ENCODE data around the gene FGF7. TPM values are rescaled to one million over a fixed set of nuclear protein-coding genes. Genes with fewer than 3 reads are reported as not detected.

Gene FGF7
- total RNA-seq, 1 experiment from 2014 or later: not detected

- no peaks in the 10 kb centered on the region for H3K36me3 ChIP-seq (replicated peaks; ENCODE audit: control insufficient read depth, insufficient read depth, low read length)
- no peak for DNase-seq
- H3K4me3 ChIP-seq (ENCODE audit: insufficient read depth, low read depth, low read length): no peak overlapping the region
- no peaks in the 10 kb centered on the region for H3K27me3 ChIP-seq (ENCODE audit: control insufficient read depth, insufficient read depth, low read length)
These were observed 984 bp downstream of the FGF7 start for GRCh38 chr15:49423901-49424550.

- H3K4me3 ChIP-seq (ENCODE audit: insufficient read depth, low read depth, low read length): no peak overlapping the region
These were observed 1.9 kb downstream of the FGF7 start for GRCh38 chr15:49424954-49425353.

GRCh38 chr15:49427372-49427771, 4.3 kb downstream of the FGF7 start:
- Histone ChIP-seq H3K27me3 (ENCODE audit: control insufficient read depth, insufficient read depth, low read length) (no peaks in the 10 kb centered on the region), H3K36me3 (replicated peaks; ENCODE audit: control insufficient read depth, insufficient read depth, low read length) (no peaks in the 10 kb centered on the region), H3K4me3 (ENCODE audit: insufficient read depth, low read depth, low read length) (no peak overlapping the region)
- DNase-seq: no peak

More at GRCh38 chr15:49424954-49425353, 1.9 kb downstream of the FGF7 start:
- no peak for DNase-seq
- Histone ChIP-seq H3K27me3 (ENCODE audit: control insufficient read depth, insufficient read depth, low read length) (no peaks in the 10 kb centered on the region), H3K36me3 (replicated peaks; ENCODE audit: control insufficient read depth, insufficient read depth, low read length) (no peaks in the 10 kb centered on the region)

- Histone ChIP-seq H3K27me3 (ENCODE audit: control insufficient read depth, insufficient read depth, low read length) (no peaks in the 10 kb centered on the region), H3K36me3 (replicated peaks; ENCODE audit: control insufficient read depth, insufficient read depth, low read length) (no peaks in the 10 kb centered on the region), H3K4me3 (ENCODE audit: insufficient read depth, low read depth, low read length) (no peak overlapping the region)
- DNase-seq: no peak
These were observed 5.5 kb downstream of the FGF7 start for GRCh38 chr15:49428409-49429095.

- Histone ChIP-seq H3K27me3 (ENCODE audit: control insufficient read depth, insufficient read depth, low read length) (no peaks in the 10 kb centered on the region), H3K36me3 (replicated peaks; ENCODE audit: control insufficient read depth, insufficient read depth, low read length) (no peaks in the 10 kb centered on the region), H3K4me3 (ENCODE audit: insufficient read depth, low read depth, low read length) (no peak overlapping the region)
- no peak for DNase-seq
These were observed 7.0 kb downstream of the FGF7 start for GRCh38 chr15:49430046-49430445.

GRCh38 chr15:49435174-49435573, 12.1 kb downstream of the FGF7 start:
- no peak overlapping the region for H3K4me3 ChIP-seq (ENCODE audit: insufficient read depth, low read depth, low read length)
- no peaks in the 10 kb centered on the region for H3K27me3 ChIP-seq (ENCODE audit: control insufficient read depth, insufficient read depth, low read length)
- no peaks in the 10 kb centered on the region for H3K36me3 ChIP-seq (replicated peaks; ENCODE audit: control insufficient read depth, insufficient read depth, low read length)
- DNase-seq: no peak

GRCh38 chr15:49436751-49437150, 13.7 kb downstream of the FGF7 start:
- no peak for DNase-seq
- H3K4me3 ChIP-seq (ENCODE audit: insufficient read depth, low read depth, low read length): no peak overlapping the region
- no peaks in the 10 kb centered on the region for H3K36me3 ChIP-seq (replicated peaks; ENCODE audit: control insufficient read depth, insufficient read depth, low read length)
- no peaks in the 10 kb centered on the region for H3K27me3 ChIP-seq (ENCODE audit: control insufficient read depth, insufficient read depth, low read length)

GRCh38 chr15:49438962-49439631, 16.1 kb downstream of the FGF7 start:
- H3K36me3 ChIP-seq (replicated peaks; ENCODE audit: control insufficient read depth, insufficient read depth, low read length): no peaks in the 10 kb centered on the region
- H3K4me3 ChIP-seq (ENCODE audit: insufficient read depth, low read depth, low read length): no peak overlapping the region
- DNase-seq: no peak
- no peaks in the 10 kb centered on the region for H3K27me3 ChIP-seq (ENCODE audit: control insufficient read depth, insufficient read depth, low read length)

GRCh38 chr15:49439678-49440395, 16.8 kb downstream of the FGF7 start:
- no peaks in the 10 kb centered on the region for H3K36me3 ChIP-seq (replicated peaks; ENCODE audit: control insufficient read depth, insufficient read depth, low read length)
- H3K4me3 ChIP-seq (ENCODE audit: insufficient read depth, low read depth, low read length): no peak overlapping the region
- no peak for DNase-seq
- no peaks in the 10 kb centered on the region for H3K27me3 ChIP-seq (ENCODE audit: control insufficient read depth, insufficient read depth, low read length)

GRCh38 chr15:49441356-49441755, 18.3 kb downstream of the FGF7 start:
- Histone ChIP-seq H3K4me3 (ENCODE audit: insufficient read depth, low read depth, low read length) (no peak overlapping the region), H3K27me3 (ENCODE audit: control insufficient read depth, insufficient read depth, low read length) (no peaks in the 10 kb centered on the region), H3K36me3 (replicated peaks; ENCODE audit: control insufficient read depth, insufficient read depth, low read length) (no peaks in the 10 kb centered on the region)
- no peak for DNase-seq

- no peak for DNase-seq
- Histone ChIP-seq H3K27me3 (ENCODE audit: control insufficient read depth, insufficient read depth, low read length) (no peaks in the 10 kb centered on the region), H3K36me3 (replicated peaks; ENCODE audit: control insufficient read depth, insufficient read depth, low read length) (no peaks in the 10 kb centered on the region), H3K4me3 (ENCODE audit: insufficient read depth, low read depth, low read length) (no peak overlapping the region)
These were observed 18.8 kb downstream of the FGF7 start for GRCh38 chr15:49441816-49442215.

GRCh38 chr15:49452595-49452994, 29.6 kb downstream of the FGF7 start:
- Histone ChIP-seq H3K4me3 (ENCODE audit: insufficient read depth, low read depth, low read length) (no peak overlapping the region), H3K36me3 (replicated peaks; ENCODE audit: control insufficient read depth, insufficient read depth, low read length) (no peaks in the 10 kb centered on the region), H3K27me3 (ENCODE audit: control insufficient read depth, insufficient read depth, low read length) (no peaks in the 10 kb centered on the region)
- no peak for DNase-seq

- H3K36me3 ChIP-seq (replicated peaks; ENCODE audit: control insufficient read depth, insufficient read depth, low read length): no peaks in the 10 kb centered on the region
- H3K4me3 ChIP-seq (ENCODE audit: insufficient read depth, low read depth, low read length): no peak overlapping the region
- no peak for DNase-seq
- no peaks in the 10 kb centered on the region for H3K27me3 ChIP-seq (ENCODE audit: control insufficient read depth, insufficient read depth, low read length)
These were observed 33.1 kb downstream of the FGF7 start for GRCh38 chr15:49456166-49456565.

GRCh38 chr15:49458145-49458544, 35.1 kb downstream of the FGF7 start:
- no peak for DNase-seq
- Histone ChIP-seq H3K27me3 (ENCODE audit: control insufficient read depth, insufficient read depth, low read length) (no peaks in the 10 kb centered on the region), H3K4me3 (ENCODE audit: insufficient read depth, low read depth, low read length) (no peak overlapping the region), H3K36me3 (replicated peaks; ENCODE audit: control insufficient read depth, insufficient read depth, low read length) (no peaks in the 10 kb centered on the region)
